ENCODE measurements around the gene BRD1.
A peak's percentile ranks its signal among the peaks of the same experiment; 100 is the strongest.

Gene BRD1

DNA sequence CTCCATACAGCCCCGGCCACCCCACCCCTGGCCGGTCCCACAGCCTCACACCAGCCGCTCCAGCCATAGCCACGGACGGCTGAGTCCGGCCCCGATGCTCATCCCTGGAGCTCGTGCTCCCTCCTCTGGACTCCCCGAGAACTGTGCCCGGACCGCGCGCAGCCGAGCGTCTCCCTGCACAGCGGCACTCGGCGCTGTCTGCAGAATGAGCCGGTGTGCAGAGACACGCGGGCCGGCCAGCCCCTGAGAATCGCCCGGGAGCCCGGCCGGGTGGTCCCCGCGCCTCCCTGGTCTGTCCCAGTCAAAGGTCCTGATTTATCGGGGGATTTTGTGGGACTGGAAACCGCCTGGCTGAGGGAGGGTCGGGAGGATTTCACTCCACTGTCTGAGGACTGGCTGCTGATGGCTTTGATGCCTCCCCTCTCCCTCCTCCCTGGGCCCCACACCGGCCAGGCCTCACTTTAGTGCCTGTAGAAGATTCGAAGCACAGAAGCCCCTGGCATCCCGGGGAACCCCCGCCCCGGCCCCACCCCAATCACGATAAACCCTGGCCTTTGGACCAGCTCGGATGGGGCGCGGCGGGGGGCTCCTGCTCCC is 102.7 kb downstream of the BRD1 start:
- peak; percentile 23 to 72 (median 50) for DNase-seq

DNA sequence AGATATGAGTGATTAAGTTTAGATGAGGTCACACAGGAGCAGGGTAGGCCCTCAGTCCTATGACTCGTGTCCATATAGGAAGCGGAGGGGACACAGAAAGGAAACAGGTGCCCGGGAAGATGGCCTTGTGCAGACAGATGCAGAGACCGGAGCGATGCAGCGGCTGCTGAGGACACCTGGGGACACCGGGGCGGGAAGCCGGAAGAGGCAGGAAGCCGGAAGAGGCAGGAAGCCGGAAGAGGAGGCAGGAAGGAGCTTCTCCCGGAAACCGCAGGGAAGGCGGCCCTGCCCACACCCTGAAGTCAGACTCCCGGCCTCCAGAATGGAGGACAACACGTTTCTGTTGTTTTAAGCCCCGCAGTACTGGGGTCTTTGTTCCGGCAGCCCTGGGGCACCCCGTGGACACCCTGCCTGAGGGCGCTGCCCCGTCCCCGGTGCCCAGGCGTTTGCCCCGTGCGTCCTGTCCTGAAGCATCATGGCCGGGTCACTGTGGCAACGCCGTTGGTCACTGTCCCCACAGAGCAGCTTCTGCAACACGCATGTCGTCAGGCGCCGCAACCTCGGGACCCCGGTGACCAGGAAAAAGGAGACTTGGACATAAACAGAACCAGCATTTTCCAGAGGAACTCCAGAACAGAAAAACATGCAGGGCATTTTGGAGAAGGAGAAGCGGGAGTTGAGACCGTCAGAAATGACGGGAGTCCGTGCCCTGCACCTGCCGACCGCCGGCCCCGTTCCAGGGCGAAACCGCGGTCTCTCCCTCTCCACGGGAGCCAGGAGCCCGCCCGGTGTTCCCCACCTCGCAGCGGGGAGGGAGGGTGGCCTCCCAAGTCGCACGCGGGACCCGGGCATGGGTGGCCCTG is 103.4 kb downstream of the BRD1 start:
- peak in 5 of 6 experiments; percentile 6 to 31 (median 18) for DNase-seq

- no peak for DNase-seq
Measured at GRCh38 chr22:49723478-49724029, 104.1 kb downstream of the BRD1 start.
